Measurements from ENCODE around the gene MAGI3.
"Not testable (repeated sequence)": the region's sequence is repeated elsewhere in the genome, so short reads cannot be mapped to it uniquely, and the experiment has no call there.

Gene MAGI3

GRCh38 chr1:113692342-113692741, 302.0 kb downstream of the MAGI3 start:
- DNase-seq (ENCODE audit: low spot score), result no peak

- DNase-seq (ENCODE audit: low spot score), result no peak
Observed at GRCh38 chr1:113692824-113693431, 302.6 kb downstream of the MAGI3 start.

GRCh38 chr1:113694910-113695309, 304.6 kb downstream of the MAGI3 start:
- no peak for DNase-seq (ENCODE audit: low spot score)

GRCh38 chr1:113701429-113701828, 311.1 kb downstream of the MAGI3 start:
- no peak for DNase-seq (ENCODE audit: low spot score)

GRCh38 chr1:113714606-113715269, 324.4 kb downstream of the MAGI3 start:
- no peak for DNase-seq (ENCODE audit: low spot score)

GRCh38 chr1:113717506-113717905, 327.2 kb downstream of the MAGI3 start:
- DNase-seq (ENCODE audit: low spot score), result not testable (repeated sequence)

- not testable (repeated sequence) for DNase-seq (ENCODE audit: low spot score)
Observed at GRCh38 chr1:113718621-113719020, 328.3 kb downstream of the MAGI3 start.

GRCh38 chr1:113721010-113721409, 330.7 kb downstream of the MAGI3 start:
- no peak for DNase-seq (ENCODE audit: low spot score)

GRCh38 chr1:113732802-113733201, 342.5 kb downstream of the MAGI3 start:
- DNase-seq (ENCODE audit: low spot score), result no peak

- DNase-seq (ENCODE audit: low spot score), result no peak
Observed at GRCh38 chr1:113734357-113735055, 344.2 kb downstream of the MAGI3 start.

Data from hematopoietic multipotent progenitor cell treated with erythropoietin and hydrocortisone succinate and interleukin-3 and kit ligand, for 17 days (in vitro differentiated cells).